K562 (cell line): ENCODE data around the gene SLC39A6. TPM values are rescaled to one million over a fixed set of nuclear protein-coding genes. Genes with fewer than 3 reads are reported as not detected.
A peak's percentile ranks its signal among the peaks of the same experiment; 100 is the strongest.

Experiments
- ATAC-seq: fragments of 200-7000 bp; cut with Tn5 transposase; 3 replicates; pipeline ENCODE4 v1.9.1; 2020; ENCODE audit warnings: moderate library complexity
- BruUV-seq: library from RNA; stranded (reverse); fragments of 400-500 nt; replicated peaks from 2 replicates; lab custom pipeline; 2021; lab: Mats Ljungman, UMichigan
- CTCF ChIA-PET: fragments of 300-600 bp; formaldehyde crosslinking; extraction: SDS; loops from one replicate; lab custom pipeline; 2021; ENCODE audit warnings: low intra/inter-chr PET ratio; lab: Yijun Ruan, JAX
- POLR2A ChIA-PET: fragments of 300-600, 350-650 bp; sonication (Branson Sonifier 250); formaldehyde crosslinking; extraction: SDS; loops from one replicate; lab custom pipeline; 2021; ENCODE audit warnings: antibody characterized with exemption, inconsistent platforms; lab: Yijun Ruan, JAX
- DNase-seq, 4 experiments: peaks; one replicate each; pipeline versions ENCODE4 v3.0.0 to v3.0.0-alpha.2; 2011 to 2018; ENCODE audit warnings: low spot score in 3 of 4, mixed read lengths in 3 of 4; ENCODE audit errors: extremely low read depth in 1 of 4
- FAIRE-seq: peaks from 2 replicates; lab custom pipeline; 2011; peaks lifted over from hg19 to GRCh38; lab: Jason Lieb, UNC
- H2AFZ ChIP-seq: 2 replicates; pipeline ENCODE4 v1.6.0; 2011; ENCODE audit warnings: low read depth, low read length, control low read depth, inconsistent platforms
- H3K27ac ChIP-seq: fragments of 200-600 bp; 3 replicates; pipeline ENCODE4 v1.8.0; 2011; ENCODE audit warnings: low read depth, mild to moderate bottlenecking, control low read depth, inconsistent platforms, low read length, moderate library complexity, mixed read lengths; ENCODE audit errors: extremely low read depth
- H3K27me3 ChIP-seq, 2 experiments: fragments of 300-600 bp in 1 of 2; 2 replicates in 1 of 2; 3 replicates in 1 of 2; pipeline versions ENCODE4 v1.6.0 to v1.8.0; 2011; ENCODE audit warnings: inconsistent platforms in 2 of 2, low read length in 2 of 2, mild to moderate bottlenecking in 1 of 2, mixed read lengths in 1 of 2, moderate library complexity in 1 of 2; ENCODE audit not compliant: control insufficient read depth in 2 of 2, insufficient read depth in 2 of 2
- H3K36me3 ChIP-seq: fragments of 300-600 bp; 3 replicates; pipeline ENCODE4 v1.8.0; 2011; ENCODE audit warnings: mild to moderate bottlenecking, low read length, inconsistent platforms; ENCODE audit not compliant: control insufficient read depth, insufficient read depth
- H3K4me1 ChIP-seq, 2 experiments: fragments of 200-600 bp in 1 of 2; replicated peaks in 1 of 2; 2 replicates in 1 of 2; 3 replicates in 1 of 2; pipeline versions ENCODE4 v1.5.1 to v1.8.0; 2011; ENCODE audit warnings: inconsistent platforms in 2 of 2, low read length in 2 of 2, mild to moderate bottlenecking in 1 of 2, mixed read lengths in 1 of 2, moderate library complexity in 1 of 2; ENCODE audit not compliant: control insufficient read depth in 2 of 2, insufficient read depth in 2 of 2
- H3K4me2 ChIP-seq: 2 replicates; pipeline ENCODE4 v1.6.1; 2011; ENCODE audit warnings: low read length, control low read depth, inconsistent platforms, mixed read lengths; ENCODE audit not compliant: insufficient read depth
- H3K4me3 ChIP-seq: fragments of 200-600 bp; sonication (generic), shearing (Covaris generic); 2 replicates; pipeline ENCODE4 v1.5.1; 2016; ENCODE audit warnings: control low read depth, inconsistent platforms
- H3K79me2 ChIP-seq: fragments of 200-600 bp; 3 replicates; pipeline ENCODE4 v1.8.0; 2011; ENCODE audit warnings: low read length, inconsistent platforms; ENCODE audit not compliant: control insufficient read depth, insufficient read depth
- H3K9ac ChIP-seq, 2 experiments: 2 replicates each; pipeline versions ENCODE4 v1.6.0 to v1.6.1; 2011; ENCODE audit warnings: low read depth in 2 of 2, low read length in 2 of 2, control low read depth in 1 of 2, inconsistent platforms in 1 of 2, mild to moderate bottlenecking in 1 of 2, mixed read lengths in 1 of 2; ENCODE audit not compliant: insufficient read depth in 1 of 2
- H3K9me1 ChIP-seq: one replicate; pipeline ENCODE4 v1.6.0; 2011; ENCODE audit warnings: inconsistent platforms, mild to moderate bottlenecking, low read length, moderate library complexity; ENCODE audit not compliant: control insufficient read depth, insufficient read depth
- H3K9me3 ChIP-seq: replicated peaks from 2 replicates; pipeline ENCODE4 v1.5.1; 2011; ENCODE audit warnings: low read depth, low read length, inconsistent platforms; ENCODE audit not compliant: control insufficient read depth, insufficient read depth
- H4K20me1 ChIP-seq: replicated peaks from 2 replicates; pipeline ENCODE4 v1.6.1; 2011; ENCODE audit warnings: low read length, inconsistent platforms, mixed read lengths; ENCODE audit not compliant: control insufficient read depth, insufficient read depth
- ATF1 ChIP-seq, 2 experiments: fragments of 450-650 bp in 1 of 2; IDR thresholded peaks; 2 replicates each; pipeline ENCODE4 v1.6.1; 2016; ENCODE audit warnings: missing compliant biosample characterization in 1 of 2, missing genetic modification characterization in 1 of 2
- BRF1 ChIP-seq: IDR thresholded peaks from 3 replicates; pipeline ENCODE4 v1.6.1; 2011; ENCODE audit warnings: borderline replicate concordance, mild to moderate bottlenecking; ENCODE audit not compliant: insufficient read length; ENCODE audit errors: extremely low read depth
- FOXJ2 ChIP-seq: fragments of 200-800 bp; sonication (Bioruptor generic); IDR thresholded peaks from 2 replicates; pipeline ENCODE4 v1.6.1; 2016; ENCODE audit warnings: missing genetic modification characterization, missing compliant biosample characterization
- MEF2A ChIP-seq: IDR thresholded peaks from 2 replicates; pipeline ENCODE4 v1.6.1; 2011; ENCODE audit warnings: low read depth, mild to moderate bottlenecking, low read length, moderate library complexity; ENCODE audit not compliant: control insufficient read depth
- POLR2AphosphoS5 ChIP-seq: IDR thresholded peaks from 2 replicates; pipeline ENCODE4 v1.6.1; 2011; ENCODE audit warnings: mild to moderate bottlenecking, low read depth, low read length, moderate library complexity; ENCODE audit not compliant: control insufficient read depth, insufficient read depth
- RBM39 ChIP-seq: fragments of 200-400 bp; formaldehyde crosslinking; optimal IDR thresholded peaks from 2 replicates; pipeline ENCODE3; 2018; ENCODE audit warnings: low read depth, low read length
- TAF9B ChIP-seq: fragments of 450-650 bp; IDR thresholded peaks from 2 replicates; pipeline ENCODE4 v1.6.1; 2018; ENCODE audit warnings: mild to moderate bottlenecking; ENCODE audit not compliant: partially characterized antibody
- TARDBP ChIP-seq: fragments of 450-650 bp; IDR thresholded peaks from 2 replicates; pipeline ENCODE4 v1.6.1; 2016
- ZNF445 ChIP-seq: fragments of 250-450 bp; sonication (Bioruptor Pico); IDR thresholded peaks from 2 replicates; pipeline ENCODE4 v1.4.0; 2020; ENCODE audit warnings: low read depth, mild to moderate bottlenecking, moderate library complexity
- WGBS: fragments of 100-300 bp; shearing (Covaris generic); methylation state at CpG from one replicate; pipeline ENCODE4 v1.1.6; 2016; ENCODE audit warnings: low coverage, mixed read lengths; ENCODE audit not compliant: insufficient coverage; ENCODE audit errors: missing lambda C conversion rate; 5-methylcytosine and 5-hydroxymethylcytosine counted together
- in situ Hi-C: fragments of 300-500 bp; cut with MboI; formaldehyde crosslinking; loops from 4 replicates; pipeline ENCODE4 v1.15.0; 2018; ENCODE audit warnings: inconsistent platforms, mixed read lengths
- intact Hi-C: fragments of 100-400 bp; cut with micrococcal nuclease; formaldehyde crosslinking; loops from 2 replicates; pipeline ENCODE4 v1.14.2; 2022
- polyA plus RNA-seq, 8 experiments: library from polyadenylated mRNA; depleted of rRNA in 4 of 8; stranded (reverse) in 5 of 8; unstranded in 3 of 8; fragments of >200 nt; fragmentation: Nextera tagmentation in 2 of 8; fragmentation: Illumina TruSeq in 1 of 8; extraction: Ambion mirVana in 2 of 8; extraction: Trizol in 1 of 8; gene quantifications; 2 replicates each; pipeline versions ENCODE4 v1.2.1 to v1.2.3, GENCODE V29; 2011 to 2014; ENCODE audit warnings: inconsistent platforms in 1 of 8, missing spikeins in 1 of 8
- total RNA-seq, 7 experiments: library from RNA; depleted of rRNA in 6 of 7; stranded (reverse); fragments of >200 nt in 6 of 7; fragmentation: Illumina TruSeq in 2 of 7; extraction: Trizol in 2 of 7; gene quantifications; 2 replicates each; pipeline versions ENCODE4 v1.2.1 to v1.2.3, GENCODE V29; 2011 to 2021; ENCODE audit warnings: low replicate concordance in 1 of 7
- TF ChIP-seq, protein P1 (sequence below): fragments of 150-350 bp; IDR thresholded peaks from 2 replicates; pipeline ENCODE4 v1.6.1; 2014; ENCODE audit warnings: low read depth, mild to moderate bottlenecking, low read length, borderline replicate concordance
- TF ChIP-seq, protein P2 (sequence below): fragments of 250-450 bp; sonication (Bioruptor Pico); IDR thresholded peaks from 2 replicates; pipeline ENCODE4 v1.5.0; 2022; ENCODE audit warnings: mild to moderate bottlenecking
- TF ChIP-seq, protein P3 (sequence below): fragments of 450-650 bp; IDR thresholded peaks from 2 replicates; pipeline ENCODE4 v1.6.1; 2016

SLC39A6 gene
- total and polyA plus RNA-seq, 9 of the 15 experiments (the other 6 are each of a cell fraction or from before 2014, with no cell fraction given): 5.6 to 23.8 (median 17.4) TPM

DNA sequence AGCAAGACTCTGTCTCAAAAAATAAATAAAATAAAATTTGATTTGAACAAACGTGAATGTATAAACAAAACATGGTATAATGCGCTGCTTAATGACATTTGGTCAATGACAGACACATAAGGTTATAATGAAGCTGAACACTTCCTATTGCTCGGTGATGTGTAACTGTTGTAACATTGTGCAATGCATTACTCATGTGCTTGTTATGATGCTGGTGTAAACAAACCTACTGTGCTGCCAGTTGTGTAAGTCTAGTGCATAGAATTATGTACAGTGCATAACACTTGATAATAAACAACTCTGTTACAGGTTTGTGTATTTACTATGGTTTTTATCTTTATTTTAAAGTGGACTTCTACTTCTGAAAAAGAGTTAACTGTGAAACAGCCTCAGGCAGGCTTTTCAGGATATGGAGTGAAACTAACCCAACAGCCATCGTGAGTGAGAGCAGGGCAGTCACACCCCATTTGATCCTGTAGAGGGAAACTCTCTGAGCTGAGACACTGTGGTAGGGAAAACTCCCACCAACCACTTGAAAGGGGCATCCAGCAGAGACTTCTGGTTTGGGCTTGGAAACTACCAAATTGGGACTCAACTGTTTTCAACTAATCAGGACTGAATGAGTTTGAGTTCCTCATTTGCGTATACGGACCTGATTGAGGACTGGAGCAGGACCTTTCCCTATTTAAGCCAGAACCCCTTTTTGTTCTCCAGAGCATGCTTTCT, 53.1 kb downstream of the SLC39A6 start (continued):
- TF ChIP-seq, protein P1, sequence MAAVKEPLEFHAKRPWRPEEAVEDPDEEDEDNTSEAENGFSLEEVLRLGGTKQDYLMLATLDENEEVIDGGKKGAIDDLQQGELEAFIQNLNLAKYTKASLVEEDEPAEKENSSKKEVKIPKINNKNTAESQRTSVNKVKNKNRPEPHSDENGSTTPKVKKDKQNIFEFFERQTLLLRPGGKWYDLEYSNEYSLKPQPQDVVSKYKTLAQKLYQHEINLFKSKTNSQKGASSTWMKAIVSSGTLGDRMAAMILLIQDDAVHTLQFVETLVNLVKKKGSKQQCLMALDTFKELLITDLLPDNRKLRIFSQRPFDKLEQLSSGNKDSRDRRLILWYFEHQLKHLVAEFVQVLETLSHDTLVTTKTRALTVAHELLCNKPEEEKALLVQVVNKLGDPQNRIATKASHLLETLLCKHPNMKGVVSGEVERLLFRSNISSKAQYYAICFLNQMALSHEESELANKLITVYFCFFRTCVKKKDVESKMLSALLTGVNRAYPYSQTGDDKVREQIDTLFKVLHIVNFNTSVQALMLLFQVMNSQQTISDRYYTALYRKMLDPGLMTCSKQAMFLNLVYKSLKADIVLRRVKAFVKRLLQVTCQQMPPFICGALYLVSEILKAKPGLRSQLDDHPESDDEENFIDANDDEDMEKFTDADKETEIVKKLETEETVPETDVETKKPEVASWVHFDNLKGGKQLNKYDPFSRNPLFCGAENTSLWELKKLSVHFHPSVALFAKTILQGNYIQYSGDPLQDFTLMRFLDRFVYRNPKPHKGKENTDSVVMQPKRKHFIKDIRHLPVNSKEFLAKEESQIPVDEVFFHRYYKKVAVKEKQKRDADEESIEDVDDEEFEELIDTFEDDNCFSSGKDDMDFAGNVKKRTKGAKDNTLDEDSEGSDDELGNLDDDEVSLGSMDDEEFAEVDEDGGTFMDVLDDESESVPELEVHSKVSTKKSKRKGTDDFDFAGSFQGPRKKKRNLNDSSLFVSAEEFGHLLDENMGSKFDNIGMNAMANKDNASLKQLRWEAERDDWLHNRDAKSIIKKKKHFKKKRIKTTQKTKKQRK: no peak
- TF ChIP-seq FOXJ2 (tag): peak; percentile 53

DNA sequence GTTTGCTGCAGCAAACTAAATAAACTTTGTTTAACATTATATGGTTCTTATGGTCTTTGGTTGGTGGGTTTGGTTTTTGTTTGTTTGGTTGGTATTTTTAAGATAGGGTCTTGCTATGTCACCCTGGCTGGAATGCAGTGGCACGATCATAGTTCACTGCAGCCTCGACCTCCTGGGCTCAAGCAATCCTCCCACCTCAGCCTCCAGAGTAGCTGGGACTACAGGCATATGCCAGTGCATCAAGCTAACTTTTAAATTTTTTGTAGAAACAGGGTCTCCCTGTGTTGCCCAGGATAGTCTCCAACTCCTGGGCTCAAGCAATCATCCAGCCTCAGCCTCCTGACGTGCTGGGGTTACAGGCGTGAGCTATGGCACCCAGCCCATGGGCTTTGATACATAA, 54.7 kb downstream of the SLC39A6 start:
- in situ Hi-C loops: no loop called here
- DNase-seq (no peak), ATAC-seq (no peak), FAIRE-seq (no peak)
- no peak overlapping the region for H3K27ac ChIP-seq
- ChIA-PET POLR2A (interaction anchor here (0.7 to 1.0 kb wide), 3 partner anchors 9 to 34 kb away, joined by 3 to 4 read pairs (median 3); no protein-coding TSS in a partner anchor), CTCF (no interaction called here)
- H2AFZ ChIP-seq: no peak overlapping the region
- intact Hi-C loops: no loop called here
- no peak overlapping the region for H3K4me3 ChIP-seq
- H3K36me3 ChIP-seq: no peaks in the 10 kb centered on the region
- 51% methylated on average over 4 of the region's 4 CpGs for WGBS
- no peaks in the 10 kb centered on the region for H3K79me2 ChIP-seq
- H3K9me3 ChIP-seq: no peaks in the 10 kb centered on the region
- no peaks in the 10 kb centered on the region for H3K9me1 ChIP-seq
- BruUV-seq: no TSS peak
- H3K4me2 ChIP-seq: no peak overlapping the region
- no peaks in the 10 kb centered on the region for H4K20me1 ChIP-seq
- H3K4me1 ChIP-seq: peaks cover 0 to 10% of the 10 kb centered on the region in 2 experiments; a peak in 3 of 5 replicates
- H3K9ac ChIP-seq: no peak overlapping the region
- peaks cover 2 to 3% of the 10 kb centered on the region in 2 experiments; a peak in 1 of 5 replicates for H3K27me3 ChIP-seq
- TF ChIP-seq, protein P2, sequence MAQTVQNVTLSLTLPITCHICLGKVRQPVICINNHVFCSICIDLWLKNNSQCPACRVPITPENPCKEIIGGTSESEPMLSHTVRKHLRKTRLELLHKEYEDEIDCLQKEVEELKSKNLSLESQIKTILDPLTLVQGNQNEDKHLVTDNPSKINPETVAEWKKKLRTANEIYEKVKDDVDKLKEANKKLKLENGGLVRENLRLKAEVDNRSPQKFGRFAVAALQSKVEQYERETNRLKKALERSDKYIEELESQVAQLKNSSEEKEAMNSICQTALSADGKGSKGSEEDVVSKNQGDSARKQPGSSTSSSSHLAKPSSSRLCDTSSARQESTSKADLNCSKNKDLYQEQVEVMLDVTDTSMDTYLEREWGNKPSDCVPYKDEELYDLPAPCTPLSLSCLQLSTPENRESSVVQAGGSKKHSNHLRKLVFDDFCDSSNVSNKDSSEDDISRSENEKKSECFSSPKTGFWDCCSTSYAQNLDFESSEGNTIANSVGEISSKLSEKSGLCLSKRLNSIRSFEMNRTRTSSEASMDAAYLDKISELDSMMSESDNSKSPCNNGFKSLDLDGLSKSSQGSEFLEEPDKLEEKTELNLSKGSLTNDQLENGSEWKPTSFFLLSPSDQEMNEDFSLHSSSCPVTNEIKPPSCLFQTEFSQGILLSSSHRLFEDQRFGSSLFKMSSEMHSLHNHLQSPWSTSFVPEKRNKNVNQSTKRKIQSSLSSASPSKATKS: no peak
- TF ChIP-seq, protein P3, sequence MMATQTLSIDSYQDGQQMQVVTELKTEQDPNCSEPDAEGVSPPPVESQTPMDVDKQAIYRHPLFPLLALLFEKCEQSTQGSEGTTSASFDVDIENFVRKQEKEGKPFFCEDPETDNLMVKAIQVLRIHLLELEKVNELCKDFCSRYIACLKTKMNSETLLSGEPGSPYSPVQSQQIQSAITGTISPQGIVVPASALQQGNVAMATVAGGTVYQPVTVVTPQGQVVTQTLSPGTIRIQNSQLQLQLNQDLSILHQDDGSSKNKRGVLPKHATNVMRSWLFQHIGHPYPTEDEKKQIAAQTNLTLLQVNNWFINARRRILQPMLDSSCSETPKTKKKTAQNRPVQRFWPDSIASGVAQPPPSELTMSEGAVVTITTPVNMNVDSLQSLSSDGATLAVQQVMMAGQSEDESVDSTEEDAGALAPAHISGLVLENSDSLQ: no peak
- TF ChIP-seq BRF1 (no peak), POLR2AphosphoS5 (no peak), ATF1 (CRISPR knock-in tag; IDR thresholded peaks at IDR 0.05) (no peak), ATF1 (tag; IDR thresholded peaks at IDR 0.05) (no peak), TARDBP (no peak), TAF9B (no peak), RBM39 (no peak), MEF2A (no peak), ZNF445 (CRISPR knock-in tag) (no peak)
